ENCODE results near the gene MGAT4A. TPM values are rescaled to one million over a fixed set of nuclear protein-coding genes. Genes with fewer than 3 reads are reported as not detected.

Gene MGAT4A
- total and polyA plus RNA-seq, 2 of the 8 experiments (the other 6 are each of a cell fraction or from before 2014, with no cell fraction given): 1.4 to 7.7 TPM

- TF ChIP-seq TAF7 (optimal IDR thresholded peaks at IDR 0.05; ENCODE audit: borderline replicate concordance, low read depth, low read length): no peak
- TF ChIP-seq EGR1 (IDR thresholded peaks at IDR 0.05; ENCODE audit: borderline replicate concordance, low read depth, low read length): no peak
- no peak for TF ChIP-seq CREB1 (IDR thresholded peaks at IDR 0.05)
- no peak for TF ChIP-seq JUN (IDR thresholded peaks at IDR 0.05; ENCODE audit: low read depth, low read length)
These were observed 33.1 kb downstream of the MGAT4A start (continued) for GRCh38 chr2:98697651-98698337.

All from H1 (cell line).